Fibroblast of the aortic adventitia (primary cell): ENCODE results near the gene XRCC5. TPM values are rescaled to one million over a fixed set of nuclear protein-coding genes. Genes with fewer than 3 reads are reported as not detected.

Experiments used
- DNase-seq: peaks from one replicate; pipeline ENCODE4 v3.0.0-alpha.2; 2010; ENCODE audit warnings: low read depth
- H3K4me3 ChIP-seq: 2 replicates; pipeline ENCODE4 v1.5.1; 2011; ENCODE audit warnings: low read depth, mild to moderate bottlenecking, control low read depth, low read length, moderate library complexity
- total RNA-seq: library from RNA; depleted of rRNA; stranded (reverse); fragments of >200 nt; gene quantifications from 2 replicates; pipeline ENCODE4 v1.2.3, GENCODE V29; 2012; ENCODE audit warnings: low replicate concordance
- TF ChIP-seq, protein P1 (sequence below): IDR thresholded peaks from 2 replicates; pipeline ENCODE4 v1.5.1; 2011; ENCODE audit warnings: mild to moderate bottlenecking, low read length, control low read depth, inconsistent platforms; ENCODE audit not compliant: insufficient read depth

XRCC5 gene
- total RNA-seq, 1 donor: 271 TPM

DNA sequence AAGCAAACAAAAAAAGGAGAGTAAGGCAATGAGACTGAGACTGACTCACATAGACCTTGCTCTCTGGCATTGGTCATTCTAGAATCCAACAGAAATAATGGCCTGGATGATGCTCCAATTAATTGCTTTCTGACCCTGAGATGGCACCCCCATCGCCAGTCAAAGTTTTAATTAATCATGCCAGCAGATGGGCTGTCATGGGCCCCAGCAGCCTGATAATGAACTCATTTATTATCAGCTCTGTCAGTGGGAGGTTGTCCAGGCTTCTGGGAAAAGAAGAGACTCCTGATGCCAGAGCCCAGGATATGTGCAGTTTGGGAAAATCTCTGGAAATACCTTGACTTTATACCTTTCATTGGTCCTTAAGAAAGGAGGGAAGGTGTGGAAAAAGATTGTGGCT is 115.2 kb downstream of the XRCC5 start:
- TF ChIP-seq, protein P1, sequence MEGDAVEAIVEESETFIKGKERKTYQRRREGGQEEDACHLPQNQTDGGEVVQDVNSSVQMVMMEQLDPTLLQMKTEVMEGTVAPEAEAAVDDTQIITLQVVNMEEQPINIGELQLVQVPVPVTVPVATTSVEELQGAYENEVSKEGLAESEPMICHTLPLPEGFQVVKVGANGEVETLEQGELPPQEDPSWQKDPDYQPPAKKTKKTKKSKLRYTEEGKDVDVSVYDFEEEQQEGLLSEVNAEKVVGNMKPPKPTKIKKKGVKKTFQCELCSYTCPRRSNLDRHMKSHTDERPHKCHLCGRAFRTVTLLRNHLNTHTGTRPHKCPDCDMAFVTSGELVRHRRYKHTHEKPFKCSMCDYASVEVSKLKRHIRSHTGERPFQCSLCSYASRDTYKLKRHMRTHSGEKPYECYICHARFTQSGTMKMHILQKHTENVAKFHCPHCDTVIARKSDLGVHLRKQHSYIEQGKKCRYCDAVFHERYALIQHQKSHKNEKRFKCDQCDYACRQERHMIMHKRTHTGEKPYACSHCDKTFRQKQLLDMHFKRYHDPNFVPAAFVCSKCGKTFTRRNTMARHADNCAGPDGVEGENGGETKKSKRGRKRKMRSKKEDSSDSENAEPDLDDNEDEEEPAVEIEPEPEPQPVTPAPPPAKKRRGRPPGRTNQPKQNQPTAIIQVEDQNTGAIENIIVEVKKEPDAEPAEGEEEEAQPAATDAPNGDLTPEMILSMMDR: no peak
- no peak overlapping the region for H3K4me3 ChIP-seq
- no peak for DNase-seq

- no peak overlapping the region for H3K4me3 ChIP-seq
- no peak for DNase-seq
- TF ChIP-seq, protein P1: no peak
Measured at GRCh38 chr2:216229277-216229914, 120.2 kb downstream of the XRCC5 start.

- no peak overlapping the region for H3K4me3 ChIP-seq
- DNase-seq: no peak
- TF ChIP-seq, protein P1: no peak
Measured at GRCh38 chr2:216231867-216232266, 122.7 kb downstream of the XRCC5 start.

GRCh38 chr2:216232721-216233120 is 123.6 kb downstream of the XRCC5 start:
- H3K4me3 ChIP-seq: no peak overlapping the region
- no peak for DNase-seq
- TF ChIP-seq, protein P1: no peak

- DNase-seq: no peak
- no peak overlapping the region for H3K4me3 ChIP-seq
- TF ChIP-seq, protein P1: no peak
Measured at GRCh38 chr2:216233281-216233995, 124.3 kb downstream of the XRCC5 start.

DNA sequence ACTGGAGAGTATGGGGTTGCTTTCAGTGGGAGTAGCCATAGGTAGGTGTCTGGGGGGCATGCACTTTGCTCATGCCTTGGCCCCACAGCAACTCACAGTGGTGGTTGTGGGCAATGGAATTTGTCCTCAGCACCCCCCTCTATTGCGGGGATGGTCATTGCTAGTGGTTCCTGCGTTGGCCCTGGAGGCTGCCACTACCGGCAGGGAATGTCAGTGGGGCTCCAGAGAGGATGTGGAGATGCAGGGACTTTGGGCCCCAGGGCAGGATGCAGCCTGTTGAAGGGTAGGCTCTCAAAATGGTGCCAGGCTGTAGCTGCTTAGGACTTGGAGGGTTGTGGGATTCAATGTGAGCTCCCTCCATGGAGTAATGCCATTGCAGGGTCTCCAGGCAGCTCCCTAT is 125.0 kb downstream of the XRCC5 start:
- TF ChIP-seq, protein P1: no peak
- H3K4me3 ChIP-seq: no peak overlapping the region
- no peak for DNase-seq
